ENCODE measurements around the gene UPK1A.

The UPK1A gene

GRCh38 chr19:35628565-35629331 is 37.6 kb upstream of the UPK1A start, which contains the start of gene RBM42:
Gene RBM42 (plus strand): TSS chr19:35629036. CDS start chr19:35629154, 118 bp downstream.
- Histone ChIP-seq H3K9ac (ENCODE audit: low read length) (peak within 1 kb of the TSS; percentile 84), H2AFZ (ENCODE audit: low read depth, low read length) (peak within 1 kb of the TSS; percentile 49), H3K4me3 (ENCODE audit: low read length) (peak within 1 kb of the TSS; percentile 88)

GRCh38 chr19:35629332-35629633 is 37.0 kb upstream of the UPK1A start:
- Histone ChIP-seq H3K27me3 (ENCODE audit: low read depth, low read length) (no peaks in the 10 kb centered on the region), H3K4me3 (ENCODE audit: low read length) (peak overlapping the region; percentile 88), H4K20me1 (ENCODE audit: insufficient read depth, low read length) (no peaks in the 10 kb centered on the region), H3K36me3 (replicated peaks; ENCODE audit: low read depth, low read length) (peaks cover 30% of the 10 kb centered on the region), H3K9me3 (ENCODE audit: insufficient read depth, low read length) (no peaks in the 10 kb centered on the region), H2AFZ (ENCODE audit: low read depth, low read length) (peak overlapping the region; percentile 33; the same call in 1 of the 2 replicates), H3K4me1 (ENCODE audit: low read length) (peaks cover 5% of the 10 kb centered on the region), H3K79me2 (ENCODE audit: low read length) (peaks cover 9% of the 10 kb centered on the region), H3K4me2 (ENCODE audit: low read length) (peak overlapping the region; percentile 96), H3K9ac (ENCODE audit: low read length) (peak overlapping the region; percentile 84), H3K27ac (ENCODE audit: low read length) (peak overlapping the region; percentile 38)
- no peak for TF ChIP-seq CTCF (IDR thresholded peaks at IDR 0.05; ENCODE audit: low read depth, low read length)
- TF ChIP-seq EZH2phosphoT487 (IDR thresholded peaks at IDR 0.05; ENCODE audit: low read depth), result no peak

More at GRCh38 chr19:35628565-35629331, 37.6 kb upstream of the UPK1A start, which contains the start of gene RBM42:
- Histone ChIP-seq H4K20me1 (ENCODE audit: insufficient read depth, low read length) (no peaks in the 10 kb centered on the region), H3K36me3 (replicated peaks; ENCODE audit: low read depth, low read length) (peaks cover 25% of the 10 kb centered on the region), H3K4me2 (ENCODE audit: low read length) (peak within 1 kb of the TSS; percentile 96), H3K79me2 (ENCODE audit: low read length) (peaks cover 9% of the 10 kb centered on the region), H3K4me1 (ENCODE audit: low read length) (peaks cover 5% of the 10 kb centered on the region), H3K27ac (ENCODE audit: low read length) (peak within 1 kb of the TSS; percentile 38), H3K27me3 (ENCODE audit: low read depth, low read length) (no peaks in the 10 kb centered on the region), H3K9me3 (ENCODE audit: insufficient read depth, low read length) (no peaks in the 10 kb centered on the region)
- TF ChIP-seq CTCF (IDR thresholded peaks at IDR 0.05; ENCODE audit: low read depth, low read length), result no peak
- TF ChIP-seq EZH2phosphoT487 (IDR thresholded peaks at IDR 0.05; ENCODE audit: low read depth), result no peak

- no peaks in the 10 kb centered on the region for H4K20me1 ChIP-seq (ENCODE audit: insufficient read depth, low read length)
These were observed 32.4 kb upstream of the UPK1A start for GRCh38 chr19:35633727-35634440.

More at GRCh38 chr19:35633727-35634440, 32.4 kb upstream of the UPK1A start:
- Histone ChIP-seq H3K4me3 (ENCODE audit: low read length) (no peak overlapping the region), H3K4me2 (ENCODE audit: low read length) (no peak overlapping the region), H2AFZ (ENCODE audit: low read depth, low read length) (no peak overlapping the region), H3K9ac (ENCODE audit: low read length) (no peak overlapping the region), H3K36me3 (replicated peaks; ENCODE audit: low read depth, low read length) (peaks cover 57% of the 10 kb centered on the region), H3K27me3 (ENCODE audit: low read depth, low read length) (no peaks in the 10 kb centered on the region), H3K27ac (ENCODE audit: low read length) (no peak overlapping the region), H3K9me3 (ENCODE audit: insufficient read depth, low read length) (no peaks in the 10 kb centered on the region), H3K79me2 (ENCODE audit: low read length) (peaks cover 8% of the 10 kb centered on the region), H3K4me1 (ENCODE audit: low read length) (peaks cover 5% of the 10 kb centered on the region)
- TF ChIP-seq EZH2phosphoT487 (IDR thresholded peaks at IDR 0.05; ENCODE audit: low read depth) (no peak), CTCF (IDR thresholded peaks at IDR 0.05; ENCODE audit: low read depth, low read length) (no peak)
